Measurements from ENCODE around the gene SSNA1. TPM values are rescaled to one million over a fixed set of nuclear protein-coding genes. Genes with fewer than 3 reads are reported as not detected.

The SSNA1 gene
- total RNA-seq, 1 donor: 38.2 TPM

GRCh38 chr9:137213160-137214060, 24.9 kb downstream of the SSNA1 start:
- no peaks in the 10 kb centered on the region for H3K4me1 ChIP-seq (ENCODE audit: insufficient read depth, low read length)
- H3K27me3 ChIP-seq (ENCODE audit: insufficient read depth, low read length): no peaks in the 10 kb centered on the region
- no peaks in the 10 kb centered on the region for H3K9me3 ChIP-seq (ENCODE audit: low read depth, low read length)
- no peak overlapping the region for H3K4me3 ChIP-seq (ENCODE audit: low read length)

GRCh38 chr9:137214620-137215019, 26.1 kb downstream of the SSNA1 start:
- no peaks in the 10 kb centered on the region for H3K4me1 ChIP-seq (ENCODE audit: insufficient read depth, low read length)
- no peaks in the 10 kb centered on the region for H3K9me3 ChIP-seq (ENCODE audit: low read depth, low read length)
- H3K4me3 ChIP-seq (ENCODE audit: low read length): no peak overlapping the region
- H3K27me3 ChIP-seq (ENCODE audit: insufficient read depth, low read length): no peaks in the 10 kb centered on the region

- Histone ChIP-seq H3K4me1 (ENCODE audit: insufficient read depth, low read length) (no peaks in the 10 kb centered on the region), H3K9me3 (ENCODE audit: low read depth, low read length) (no peaks in the 10 kb centered on the region), H3K27me3 (ENCODE audit: insufficient read depth, low read length) (no peaks in the 10 kb centered on the region), H3K4me3 (ENCODE audit: low read length) (no peak overlapping the region)
These were observed 26.9 kb downstream of the SSNA1 start for GRCh38 chr9:137215196-137215986.

DNA sequence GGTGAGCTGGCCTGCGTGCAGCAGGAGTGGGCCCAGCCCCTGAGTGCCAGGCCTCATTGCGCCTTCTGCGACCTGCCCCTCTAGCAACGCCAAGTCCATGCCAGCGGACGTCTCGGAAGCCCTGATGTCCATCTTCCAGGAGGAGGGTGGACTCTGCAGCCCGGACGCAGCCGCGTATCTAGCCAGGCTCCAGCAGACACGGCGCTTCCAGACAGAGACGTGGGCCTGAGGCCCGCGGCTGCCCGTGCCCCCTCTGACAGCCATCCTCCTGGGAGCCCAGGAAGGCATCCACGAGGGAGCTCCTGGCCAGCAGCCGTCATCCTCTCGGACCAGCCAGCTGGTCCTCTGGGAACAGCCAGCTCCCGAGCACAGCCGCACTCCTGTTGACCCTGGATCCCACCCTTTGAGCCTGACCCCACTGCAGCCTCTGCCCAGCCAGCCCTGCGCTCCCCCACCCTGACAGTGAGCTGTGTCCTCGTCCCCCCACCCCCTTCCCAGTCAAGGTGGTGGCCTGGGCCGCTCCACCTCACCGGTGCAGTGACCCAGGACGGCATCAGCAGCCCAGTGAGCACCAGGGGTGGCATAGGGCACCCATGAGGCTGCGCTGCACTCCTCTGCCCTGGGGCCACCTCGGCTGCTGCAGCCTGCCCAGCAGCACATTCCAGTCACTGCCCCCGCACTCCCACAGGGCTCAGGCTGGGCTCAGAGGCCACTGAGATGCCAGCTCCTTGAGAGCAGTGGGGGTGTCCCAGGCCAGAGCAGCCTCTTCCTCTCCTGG, 27.9 kb downstream of the SSNA1 start:
- H3K4me3 ChIP-seq (ENCODE audit: low read length): no peak overlapping the region
- H3K4me1 ChIP-seq (ENCODE audit: insufficient read depth, low read length): no peaks in the 10 kb centered on the region
- H3K9me3 ChIP-seq (ENCODE audit: low read depth, low read length): no peaks in the 10 kb centered on the region
- no peaks in the 10 kb centered on the region for H3K27me3 ChIP-seq (ENCODE audit: insufficient read depth, low read length)

- Histone ChIP-seq H3K9me3 (ENCODE audit: low read depth, low read length) (no peaks in the 10 kb centered on the region), H3K27me3 (ENCODE audit: insufficient read depth, low read length) (no peaks in the 10 kb centered on the region), H3K4me1 (ENCODE audit: insufficient read depth, low read length) (peaks cover 3% of the 10 kb centered on the region), H3K4me3 (ENCODE audit: low read length) (no peak overlapping the region)
These were observed 29.1 kb downstream of the SSNA1 start for GRCh38 chr9:137217276-137218211.

DNA sequence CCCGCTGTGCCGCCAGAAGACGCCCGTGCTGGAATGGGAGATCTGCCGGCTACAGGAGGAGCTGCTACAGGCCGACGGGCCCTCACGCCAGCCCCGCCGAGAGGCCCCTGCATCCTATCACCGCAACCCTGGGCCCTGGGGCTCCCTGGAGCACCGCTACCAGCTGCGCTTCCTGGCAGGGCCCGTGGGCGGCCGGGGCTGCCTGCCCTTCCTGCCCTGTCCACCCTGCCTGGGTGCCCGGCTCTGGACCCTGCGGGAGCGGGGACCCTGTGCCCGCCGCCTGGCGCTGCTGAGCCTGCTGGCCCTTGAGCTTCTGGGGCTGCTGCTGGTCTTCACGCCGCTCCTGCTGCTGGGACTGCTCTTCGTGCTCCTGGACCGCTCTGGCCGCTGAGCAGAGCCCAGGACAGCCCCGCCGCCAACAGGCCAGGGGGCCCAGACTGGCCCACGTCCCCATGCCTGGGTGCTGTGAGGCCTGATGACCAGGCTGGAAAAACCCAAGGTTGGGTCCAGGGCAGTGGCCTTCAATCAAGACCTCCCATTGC, 29.8 kb downstream of the SSNA1 start:
- Histone ChIP-seq H3K27me3 (ENCODE audit: insufficient read depth, low read length) (no peaks in the 10 kb centered on the region), H3K9me3 (ENCODE audit: low read depth, low read length) (no peaks in the 10 kb centered on the region), H3K4me3 (ENCODE audit: low read length) (no peak overlapping the region), H3K4me1 (ENCODE audit: insufficient read depth, low read length) (peaks cover 9% of the 10 kb centered on the region)

DNA sequence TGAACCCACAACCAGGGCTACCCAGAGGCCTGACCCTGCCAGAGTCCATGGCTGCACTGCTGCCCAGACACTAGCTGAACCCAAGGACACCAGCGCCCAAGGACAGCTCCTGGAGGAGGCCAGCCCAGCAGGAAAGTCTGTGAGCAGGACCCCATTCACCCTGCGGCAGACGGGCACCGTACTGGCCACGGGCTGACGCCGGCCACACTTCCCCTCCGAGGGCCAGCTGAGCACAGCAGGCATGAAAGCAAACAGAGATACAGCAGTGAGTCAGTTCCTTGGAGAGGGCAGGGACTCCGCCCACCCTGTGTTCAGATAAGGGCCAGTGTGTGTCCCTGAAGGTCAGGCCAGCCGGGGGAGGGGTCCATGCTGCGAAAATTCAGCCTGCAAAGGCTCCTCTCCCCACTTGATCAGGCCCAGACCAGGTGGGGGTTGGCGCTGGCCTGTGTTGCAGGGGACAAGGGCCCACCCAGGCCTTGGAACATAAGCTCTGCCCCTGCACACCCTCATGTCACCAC, 30.3 kb downstream of the SSNA1 start:
- Histone ChIP-seq H3K4me1 (ENCODE audit: insufficient read depth, low read length) (peaks cover 10% of the 10 kb centered on the region), H3K4me3 (ENCODE audit: low read length) (no peak overlapping the region), H3K27me3 (ENCODE audit: insufficient read depth, low read length) (no peaks in the 10 kb centered on the region), H3K9me3 (ENCODE audit: low read depth, low read length) (no peaks in the 10 kb centered on the region)

GRCh38 chr9:137219757-137220316, 31.4 kb downstream of the SSNA1 start:
- Histone ChIP-seq H3K4me1 (ENCODE audit: insufficient read depth, low read length) (peaks cover 21% of the 10 kb centered on the region), H3K4me3 (ENCODE audit: low read length) (no peak overlapping the region), H3K9me3 (ENCODE audit: low read depth, low read length) (no peaks in the 10 kb centered on the region), H3K27me3 (ENCODE audit: insufficient read depth, low read length) (no peaks in the 10 kb centered on the region)

DNA sequence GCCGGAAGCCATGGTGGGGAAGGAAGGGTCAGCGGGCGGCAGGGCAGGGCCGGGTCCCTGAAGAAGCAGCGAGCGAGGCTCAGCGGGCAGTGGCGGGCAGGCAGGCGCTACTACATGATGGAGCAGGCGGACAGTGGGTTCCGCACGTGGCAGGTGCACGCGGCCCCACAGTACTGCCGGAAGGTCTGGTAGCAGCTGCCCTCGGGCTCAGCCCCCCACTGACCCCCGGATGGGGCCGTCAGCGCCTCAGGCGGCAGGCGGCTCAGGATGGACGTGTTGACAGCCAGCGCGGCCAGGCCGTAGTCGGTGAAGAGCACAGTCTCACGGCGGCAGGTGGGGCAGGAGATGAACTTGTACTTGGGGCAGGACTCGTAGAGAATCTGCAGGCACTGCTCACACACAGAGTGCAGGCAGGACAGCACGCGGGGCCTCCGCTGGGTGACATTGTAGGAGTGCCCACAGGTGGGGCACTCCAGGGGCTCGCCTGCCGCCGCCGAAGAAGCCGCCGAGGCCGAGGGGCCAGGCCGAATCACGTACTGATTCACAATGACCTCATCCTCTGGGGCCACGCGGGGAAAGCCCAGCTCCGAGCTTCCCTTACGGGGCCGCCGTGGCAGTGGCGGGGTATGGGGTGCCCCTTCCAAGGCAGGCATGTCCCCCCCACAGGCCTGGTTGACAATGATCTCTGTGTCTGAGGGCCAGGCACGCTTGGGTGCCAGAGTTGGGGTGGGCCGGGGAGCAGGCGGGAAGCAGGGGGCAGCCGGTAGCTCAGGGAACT, 32.0 kb downstream of the SSNA1 start:
- no peaks in the 10 kb centered on the region for H3K27me3 ChIP-seq (ENCODE audit: insufficient read depth, low read length)
- peaks cover 21% of the 10 kb centered on the region for H3K4me1 ChIP-seq (ENCODE audit: insufficient read depth, low read length)
- no peaks in the 10 kb centered on the region for H3K9me3 ChIP-seq (ENCODE audit: low read depth, low read length)
- H3K4me3 ChIP-seq (ENCODE audit: low read length): no peak overlapping the region

DNA sequence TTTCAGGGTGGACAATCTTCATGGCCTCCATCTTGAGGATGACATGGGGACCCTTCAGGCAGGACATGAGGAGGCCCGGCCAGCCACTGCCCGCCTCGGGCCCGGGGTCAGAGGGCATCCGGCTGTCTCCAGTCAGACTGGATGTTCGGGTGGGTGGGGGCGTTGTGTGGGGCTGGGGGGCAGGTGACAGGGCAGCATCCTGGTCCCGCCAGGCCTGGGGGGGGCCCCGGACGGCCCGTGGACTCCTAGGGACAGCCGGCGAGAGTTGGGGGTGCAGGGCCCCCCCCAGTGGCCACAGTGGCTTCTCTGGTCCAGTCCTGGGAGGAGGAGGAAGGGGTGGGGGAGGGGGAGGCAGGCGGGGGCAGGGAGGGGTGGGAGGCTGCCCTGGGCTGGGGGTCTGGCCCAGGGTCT, 32.6 kb downstream of the SSNA1 start:
- no peaks in the 10 kb centered on the region for H3K27me3 ChIP-seq (ENCODE audit: insufficient read depth, low read length)
- no peaks in the 10 kb centered on the region for H3K9me3 ChIP-seq (ENCODE audit: low read depth, low read length)
- H3K4me1 ChIP-seq (ENCODE audit: insufficient read depth, low read length): peaks cover 21% of the 10 kb centered on the region
- no peak overlapping the region for H3K4me3 ChIP-seq (ENCODE audit: low read length)

DNA sequence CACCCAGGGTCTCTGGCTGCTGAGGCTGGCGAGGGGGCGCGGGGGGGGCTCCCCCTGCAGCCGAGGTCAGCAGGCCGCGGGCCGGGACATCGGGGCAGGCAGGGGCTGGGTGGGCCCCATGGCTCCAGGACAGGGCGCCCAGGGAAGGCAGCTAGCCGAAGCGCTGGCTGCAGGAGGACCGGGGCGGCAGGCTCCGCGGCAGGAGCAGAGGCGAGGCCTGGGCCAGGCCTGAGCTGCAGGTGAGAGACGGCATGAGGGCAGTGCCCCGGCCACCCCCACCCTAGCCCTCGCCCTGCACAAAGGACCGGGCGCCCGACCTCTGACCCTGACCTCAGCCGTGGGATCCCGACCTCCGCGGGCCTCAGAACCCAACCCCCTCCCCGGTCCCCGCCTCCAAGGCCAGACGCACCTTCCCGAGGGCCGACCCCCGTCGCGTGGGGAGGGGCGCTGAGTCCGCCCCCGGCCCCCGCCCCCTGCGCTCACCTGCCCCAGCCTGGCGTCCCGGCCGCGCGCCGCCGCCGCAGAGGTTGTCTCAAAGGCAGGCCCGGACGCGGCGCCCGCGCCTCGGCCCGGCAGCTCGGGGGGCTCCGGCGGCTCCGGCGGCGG, 33.1 kb downstream of the SSNA1 start:
- Histone ChIP-seq H3K4me1 (ENCODE audit: insufficient read depth, low read length) (peaks cover 21% of the 10 kb centered on the region), H3K9me3 (ENCODE audit: low read depth, low read length) (no peaks in the 10 kb centered on the region), H3K27me3 (ENCODE audit: insufficient read depth, low read length) (no peaks in the 10 kb centered on the region), H3K4me3 (ENCODE audit: low read length) (no peak overlapping the region)

DNA sequence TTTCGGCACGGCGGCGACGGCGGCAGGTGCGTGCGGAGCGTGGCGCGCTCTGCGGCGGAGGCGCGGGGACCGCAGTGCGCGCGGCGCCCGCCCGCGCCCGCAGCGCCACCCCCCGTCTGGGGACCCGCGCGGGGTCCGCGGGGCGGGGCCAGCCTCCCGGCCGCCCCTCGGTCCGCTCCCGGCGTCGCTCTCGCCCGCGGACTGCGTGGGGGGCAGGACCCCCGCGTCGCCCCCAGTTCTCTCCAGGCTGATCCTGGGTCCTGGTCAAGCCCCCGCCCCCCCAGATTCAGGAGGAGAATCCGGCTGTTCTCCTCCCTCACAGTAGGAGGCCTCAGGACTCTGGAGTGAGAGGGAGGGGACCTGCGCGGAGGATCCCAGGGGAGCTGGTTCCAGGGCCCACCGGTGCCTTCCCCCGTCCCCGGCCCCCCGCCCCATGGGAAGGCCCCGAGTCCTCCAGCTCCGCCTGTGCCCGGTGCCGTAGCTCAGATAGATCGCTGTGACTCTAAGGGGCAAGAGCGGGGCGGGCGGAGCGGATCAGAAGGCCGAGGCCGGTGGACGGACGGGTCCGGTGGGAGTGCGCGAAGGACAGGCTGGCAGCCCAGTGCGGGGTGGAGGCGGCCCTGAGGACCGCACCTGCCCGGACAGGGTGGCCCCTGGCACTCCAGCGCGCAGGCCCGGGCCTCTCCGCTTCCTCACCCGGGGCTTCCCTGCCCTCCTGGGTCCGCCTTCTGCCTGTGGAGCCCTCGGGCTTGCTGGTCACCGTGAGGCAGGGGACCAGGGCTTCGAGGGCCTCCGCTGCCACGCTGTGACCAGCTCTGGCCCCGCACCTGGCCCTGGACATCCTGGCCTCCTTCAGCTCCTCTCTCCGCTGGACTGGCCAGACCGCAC, 34.0 kb downstream of the SSNA1 start, which contains the start of gene RNF208:
RNF208 (minus strand) TSS at position 51 of the 888 bp plus-strand sequence. CDS start 1,028 bp downstream, outside the sequence.
- peak within 1 kb of the TSS; percentile 41 for H3K4me3 ChIP-seq (ENCODE audit: low read length)
- peaks cover 24% of the 10 kb centered on the region for H3K4me1 ChIP-seq (ENCODE audit: insufficient read depth, low read length)
- no peaks in the 10 kb centered on the region for H3K27me3 ChIP-seq (ENCODE audit: insufficient read depth, low read length)
- no peaks in the 10 kb centered on the region for H3K9me3 ChIP-seq (ENCODE audit: low read depth, low read length)
